HG02571 (cell line): ENCODE results near the gene CHDH.

Experiments used
- ATAC-seq: cut with Tn5 transposase; IDR thresholded peaks from one replicate; pipeline ENCODE4 v1.9.1; 2021; ENCODE audit warnings: mild to moderate bottlenecking, moderate library complexity; ENCODE audit not compliant: unreplicated experiment

The CHDH gene

DNA sequence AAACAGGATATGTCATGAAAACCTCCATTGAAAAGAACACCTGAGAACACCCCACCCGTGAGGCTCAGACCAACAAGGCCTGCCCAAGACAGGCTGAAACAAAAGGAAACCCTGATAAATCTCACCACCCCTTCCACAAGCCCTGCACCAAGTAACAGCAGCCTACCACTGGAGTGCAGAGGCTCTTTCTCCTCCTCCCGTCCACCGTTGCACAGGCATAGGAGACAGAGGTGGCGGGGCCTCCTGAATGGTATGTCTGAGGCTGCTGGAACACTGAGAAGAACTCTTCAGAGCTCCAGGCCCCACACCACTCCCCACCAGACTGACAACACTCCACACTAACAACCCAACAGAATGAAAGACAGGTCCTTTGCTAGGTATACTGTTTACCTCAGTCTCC, 21.4 kb downstream of the CHDH start:
- no peak for ATAC-seq

DNA sequence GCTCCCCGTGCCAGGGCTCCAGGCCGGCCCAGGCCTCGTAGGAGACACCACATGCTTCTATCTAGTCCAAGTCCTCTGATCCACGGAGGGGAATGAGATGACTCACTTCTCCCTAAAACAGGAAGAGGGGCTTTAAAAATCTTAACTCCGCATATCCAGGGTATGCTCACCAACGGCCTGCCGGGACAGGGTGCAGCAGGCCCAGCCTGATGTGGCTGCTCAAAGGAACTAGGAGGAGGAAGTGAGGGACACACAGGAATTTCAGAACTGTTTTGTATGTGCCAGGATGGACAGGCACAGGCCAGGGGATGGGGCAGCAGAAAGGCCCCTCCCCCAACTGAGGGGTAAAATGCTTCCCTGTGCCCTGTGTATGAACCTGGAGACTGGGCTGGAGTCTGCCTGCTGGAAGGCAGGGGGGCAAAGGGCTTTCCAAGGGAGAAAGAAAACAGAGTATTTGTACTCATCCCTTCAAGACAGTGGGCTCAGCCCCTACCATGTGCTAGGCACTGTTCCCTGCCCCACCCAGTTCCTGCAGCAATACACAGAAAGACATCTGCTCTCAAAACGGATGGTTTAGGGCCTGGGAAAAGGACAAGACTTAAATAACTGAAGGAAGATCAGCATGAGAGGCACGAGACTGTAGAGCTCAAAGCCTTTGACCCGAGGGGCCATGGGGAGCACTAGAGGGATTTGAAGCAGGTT, 22.1 kb downstream of the CHDH start:
- ATAC-seq = no peak

DNA sequence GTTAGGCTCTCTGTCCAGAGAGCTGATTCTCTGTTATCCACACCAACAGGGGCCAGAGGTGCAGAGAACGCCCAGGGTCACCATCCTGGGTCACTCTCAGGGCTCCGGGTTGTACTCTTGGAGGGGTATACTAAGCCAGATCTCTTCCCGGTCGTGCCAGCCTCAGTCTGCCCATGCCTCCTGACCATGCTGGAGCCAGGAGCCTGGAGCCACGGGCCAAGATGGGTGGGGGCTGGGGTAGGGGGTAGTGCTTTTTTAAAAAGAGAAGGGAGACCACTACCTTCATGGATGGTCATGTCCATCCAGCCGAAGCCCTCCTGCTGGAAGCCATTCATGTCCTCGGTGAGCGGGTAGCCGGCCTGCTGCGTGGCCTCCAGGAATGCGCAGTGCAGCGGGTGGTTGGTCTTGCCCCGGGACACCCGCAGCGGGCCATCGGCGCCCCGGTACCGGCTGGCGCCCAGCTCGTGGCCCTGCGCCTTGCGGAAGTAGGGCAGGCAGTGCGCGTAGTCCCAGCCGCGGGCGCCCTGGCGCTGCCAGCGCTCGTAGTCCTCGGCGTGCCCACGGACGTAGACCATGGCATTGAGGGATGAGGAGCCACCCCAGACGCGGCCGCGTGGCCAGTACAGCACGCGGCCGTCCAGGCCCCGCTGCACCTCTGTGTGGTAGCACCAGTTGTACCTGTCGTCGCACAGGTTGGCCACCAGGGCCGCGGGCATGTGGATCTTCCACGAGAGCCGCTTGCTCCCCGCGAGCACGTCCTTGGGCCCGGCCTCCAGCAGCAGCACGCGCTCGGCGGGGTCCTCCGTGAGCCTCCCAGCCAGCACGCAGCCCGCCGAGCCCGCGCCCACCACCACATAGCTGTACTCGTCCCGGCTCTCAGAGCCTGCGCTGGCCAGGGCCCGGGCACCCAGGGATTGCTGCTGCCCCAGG, 22.9 kb downstream of the CHDH start:
- no peak for ATAC-seq

DNA sequence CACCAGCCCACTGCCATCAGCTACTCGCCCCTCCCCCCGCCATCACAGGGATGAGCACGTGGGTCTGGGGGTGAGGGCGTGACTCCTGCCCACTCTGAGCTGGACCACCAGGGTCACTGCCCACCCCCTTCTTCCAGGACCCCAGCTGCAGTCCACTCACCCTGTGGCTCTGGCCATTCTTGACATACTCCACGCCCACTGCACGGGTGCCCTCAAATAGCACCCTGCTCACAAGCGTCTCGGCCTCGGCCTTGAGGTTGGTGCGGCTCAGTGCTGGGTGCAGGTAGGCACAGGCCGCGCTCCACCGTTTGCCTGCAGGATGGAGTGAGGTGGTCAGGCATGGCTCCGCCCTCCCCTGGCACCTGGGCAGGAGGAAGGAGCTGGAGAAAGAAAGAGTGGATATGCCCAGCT, 23.9 kb downstream of the CHDH start:
- ATAC-seq = no peak

DNA sequence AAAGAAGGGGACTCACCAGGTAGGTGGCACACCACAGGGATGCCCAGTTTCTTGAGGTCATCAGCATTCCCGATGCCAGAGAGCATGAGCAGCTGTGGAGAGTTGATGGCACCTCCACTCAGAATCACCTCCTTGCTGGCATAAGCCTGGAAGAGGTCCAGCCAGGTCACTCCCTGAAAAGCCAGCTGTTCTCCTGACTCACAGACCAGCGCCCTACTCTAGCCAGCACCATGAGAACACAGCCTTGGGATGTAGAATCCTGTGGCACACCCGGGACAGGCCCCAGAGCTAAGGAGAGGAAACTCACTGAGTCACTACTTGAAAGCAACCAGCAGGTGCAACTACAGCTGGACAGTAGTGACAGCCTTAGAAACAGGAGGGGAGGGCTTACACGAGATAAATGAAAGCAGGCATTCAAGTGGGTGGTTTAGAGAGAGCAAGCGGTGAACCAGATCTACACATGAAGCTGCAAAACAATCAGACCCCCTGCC, 24.5 kb downstream of the CHDH start:
- no peak for ATAC-seq

DNA sequence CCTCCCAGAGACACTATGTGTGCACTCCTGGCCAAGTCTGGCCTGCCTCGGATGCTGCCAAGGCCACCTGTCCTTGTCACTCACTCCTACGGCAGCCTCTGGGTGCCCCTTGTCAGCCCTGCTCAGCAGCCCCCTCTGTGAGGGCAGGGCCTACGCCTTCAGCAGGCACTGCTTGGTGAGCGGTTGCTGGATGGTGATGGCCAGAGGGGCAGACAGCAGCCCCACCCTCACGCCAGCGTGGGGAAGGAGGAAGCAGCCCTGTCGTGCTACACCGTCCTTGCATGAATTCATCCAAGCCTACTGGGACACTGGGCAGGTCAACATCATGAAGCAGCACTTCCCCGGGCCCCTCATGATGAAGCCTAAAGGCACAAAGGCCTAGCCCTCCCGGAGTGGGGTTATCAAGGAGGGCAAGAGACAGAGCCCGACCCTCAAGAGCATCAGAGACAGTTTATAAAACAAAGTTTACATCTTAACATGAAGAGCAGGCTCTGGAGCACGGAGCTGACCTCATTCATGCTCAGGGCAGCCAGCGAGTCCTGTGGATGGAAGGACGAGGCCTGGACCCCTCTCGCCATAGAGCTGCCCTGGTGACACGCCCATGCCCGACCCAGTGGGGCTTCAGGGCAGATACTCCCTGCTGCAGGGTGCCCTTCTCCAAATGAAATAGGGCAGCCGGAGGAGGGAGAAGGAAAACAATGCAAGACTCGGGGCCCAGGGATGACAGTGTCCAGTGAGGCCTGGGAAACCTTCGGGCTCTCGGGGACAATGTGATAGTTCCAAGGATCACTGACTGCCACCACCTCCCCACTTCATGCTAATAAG, 25.3 kb downstream of the CHDH start:
- no peak for ATAC-seq

DNA sequence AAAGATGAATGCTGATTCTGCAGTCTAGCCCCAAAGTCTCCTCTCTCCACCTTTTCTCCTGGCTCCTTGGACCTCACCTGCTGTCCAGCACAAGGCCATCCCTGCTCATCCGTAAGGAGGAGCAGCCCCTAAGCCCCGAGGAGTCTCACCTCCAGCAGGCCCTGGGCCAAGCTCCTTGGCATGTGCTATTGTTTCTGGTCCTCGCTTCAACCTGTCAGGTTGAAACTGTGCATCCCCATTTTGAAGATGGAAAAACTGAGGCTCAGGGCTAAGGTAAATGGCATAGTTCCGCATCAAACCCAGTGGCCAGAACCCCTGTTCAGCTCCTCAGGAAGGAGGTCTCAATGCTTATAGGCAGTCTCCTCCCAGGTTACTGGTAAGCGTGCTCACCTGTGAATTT, 26.1 kb downstream of the CHDH start:
- ATAC-seq = no peak

DNA sequence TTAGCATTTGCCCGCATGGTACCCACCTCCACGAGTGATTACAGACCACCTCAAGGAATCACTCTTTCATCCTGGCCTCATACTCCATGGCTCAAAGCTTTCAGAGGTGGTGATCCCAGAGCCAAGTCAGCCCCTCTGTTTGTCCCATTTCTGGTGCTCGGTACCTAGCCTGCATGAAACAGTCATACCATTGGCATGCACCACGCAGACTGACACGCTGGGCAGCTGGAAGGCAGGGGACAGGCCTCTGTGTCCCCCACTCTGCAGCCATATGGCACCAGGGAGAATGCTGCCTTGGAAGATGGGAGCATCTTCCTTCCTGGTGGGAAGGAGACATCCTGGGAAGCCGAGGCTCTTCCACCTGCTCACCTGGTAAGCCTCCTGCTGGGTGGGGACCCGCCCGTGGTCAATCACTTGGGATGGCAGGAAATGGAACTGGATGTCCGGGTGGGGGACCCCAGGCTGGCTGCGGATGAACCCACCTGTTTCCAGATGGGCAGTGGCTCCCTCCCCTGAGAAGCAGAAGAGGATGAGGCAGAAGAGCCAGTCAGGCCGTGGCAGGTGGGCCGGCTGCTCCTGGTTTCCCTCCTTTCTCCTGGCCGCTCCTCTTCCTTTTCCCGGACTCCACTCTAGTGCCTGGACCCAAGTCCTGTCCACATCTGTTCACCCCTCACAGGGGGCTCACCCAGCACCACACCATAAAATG, 26.9 kb downstream of the CHDH start:
- ATAC-seq = no peak

DNA sequence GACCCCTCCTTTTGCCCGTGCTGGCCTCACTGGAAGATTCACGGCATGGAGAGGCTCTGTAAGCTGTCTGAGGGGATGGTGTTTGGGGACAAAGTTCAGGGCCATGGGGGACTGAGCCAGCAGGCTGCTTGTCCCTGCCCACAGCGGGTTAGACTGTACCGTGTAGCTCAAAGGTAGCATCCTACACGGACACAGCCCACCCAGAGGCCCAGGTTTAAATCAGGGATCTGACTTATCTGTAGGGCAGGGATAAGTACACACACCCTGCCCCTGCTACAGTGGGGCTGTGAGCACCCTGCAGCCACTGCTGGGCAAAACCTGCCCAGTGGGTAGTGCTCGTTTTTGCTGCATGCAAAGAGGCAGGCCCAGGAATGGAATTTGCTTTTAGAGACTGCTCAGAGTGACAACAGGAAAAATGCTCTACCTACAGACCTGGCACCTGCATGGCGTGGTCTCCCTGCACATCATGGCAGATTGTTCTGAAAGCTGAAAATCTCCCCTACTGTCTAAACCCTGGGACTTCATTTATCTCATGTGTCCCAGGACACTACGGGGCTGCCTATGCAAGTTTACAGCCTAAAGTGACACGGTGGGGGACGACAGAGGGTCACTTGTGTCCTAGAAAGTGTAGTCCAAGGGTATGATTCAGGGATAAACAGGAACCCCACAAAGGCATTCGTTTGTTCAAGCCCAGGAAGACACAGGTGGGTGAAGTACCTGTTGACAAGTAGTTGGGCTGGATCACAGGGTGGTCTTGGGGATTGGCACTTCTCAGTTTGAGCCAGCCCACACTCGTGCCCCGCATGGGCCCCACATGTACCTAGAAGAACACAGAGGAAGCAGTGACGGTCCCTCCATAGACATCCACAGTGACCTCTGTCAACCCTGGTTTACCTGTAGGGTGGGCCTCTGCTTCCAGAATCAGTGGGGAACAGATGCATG, 27.7 kb downstream of the CHDH start:
- ATAC-seq = no peak

DNA sequence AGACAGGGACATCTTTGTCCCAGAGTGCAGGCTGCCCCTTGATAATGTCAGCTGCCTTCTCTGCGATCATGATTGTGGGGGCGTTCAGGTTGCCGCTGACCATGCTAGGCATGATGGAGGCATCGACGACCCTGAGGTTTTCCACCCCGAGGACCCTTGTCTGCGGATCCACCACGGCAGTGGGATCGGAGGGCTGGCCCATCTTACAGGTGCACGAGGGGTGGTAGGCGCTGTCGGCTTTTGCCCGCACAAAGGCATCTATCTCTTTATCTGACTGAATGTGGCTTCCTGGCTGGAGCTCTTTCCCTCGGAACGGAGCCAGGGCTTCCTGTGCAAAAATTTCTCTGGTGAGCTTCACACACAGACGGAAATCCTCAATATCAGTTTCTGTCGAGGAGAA, 28.4 kb downstream of the CHDH start:
- ATAC-seq = no peak

DNA sequence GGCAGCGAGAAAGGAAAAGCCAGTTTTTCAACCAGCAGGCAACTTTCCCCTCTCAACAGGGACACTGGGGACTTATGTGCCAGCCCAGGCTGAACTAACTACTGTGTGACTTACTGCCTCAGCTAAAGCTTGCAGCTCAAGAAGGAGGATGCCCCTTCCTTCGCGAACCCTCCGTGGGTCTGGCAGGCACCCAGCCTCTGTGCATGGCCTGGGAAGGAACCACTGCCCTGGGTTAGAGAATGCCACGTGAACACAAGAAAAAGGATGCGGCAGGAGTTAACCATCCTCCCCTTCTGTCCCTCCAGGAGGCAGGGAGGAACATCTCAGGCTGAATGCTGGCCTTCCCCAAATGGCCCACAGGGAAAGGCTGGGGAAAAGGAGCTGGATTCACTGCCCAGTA, 29.0 kb downstream of the CHDH start:
- no peak for ATAC-seq

DNA sequence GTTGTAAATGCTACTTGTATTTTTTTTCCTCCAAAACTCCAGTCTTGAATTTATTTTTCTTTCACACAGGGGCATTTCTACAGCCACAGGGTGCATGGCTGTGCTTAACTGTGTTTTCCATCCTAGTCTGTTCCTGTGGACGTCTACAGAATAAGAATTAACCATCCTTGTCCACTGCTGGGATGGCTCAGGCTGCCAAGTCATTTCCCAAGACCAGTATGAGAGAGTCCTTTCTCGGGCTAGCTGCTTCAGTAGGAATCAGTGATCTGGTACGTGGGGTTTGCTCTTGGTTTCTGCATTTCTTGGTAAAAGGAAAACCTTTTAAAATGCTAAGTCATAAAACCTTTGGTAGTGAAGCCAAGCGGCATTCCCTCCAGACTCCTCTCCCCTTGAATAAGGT, 29.8 kb downstream of the CHDH start:
- no peak for ATAC-seq

DNA sequence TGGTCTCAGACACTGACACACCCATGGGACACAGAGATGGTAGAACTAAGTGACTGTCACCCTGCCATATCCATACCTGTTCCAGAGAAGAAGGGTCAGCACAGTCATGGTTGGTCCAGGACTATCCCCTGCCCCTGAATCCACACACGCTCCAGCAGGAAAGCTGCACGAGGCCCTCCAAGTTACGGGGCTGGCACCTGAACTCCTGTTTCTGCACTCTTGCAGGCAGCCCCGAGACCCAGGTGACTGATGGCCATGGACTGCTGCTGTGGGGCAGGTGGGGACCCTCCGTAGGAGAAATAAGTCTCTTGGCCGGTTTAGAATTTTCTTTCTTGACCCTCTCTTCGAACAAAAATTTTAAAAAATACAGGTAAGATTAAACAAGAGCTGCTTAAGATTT, 30.6 kb downstream of the CHDH start:
- no peak for ATAC-seq

DNA sequence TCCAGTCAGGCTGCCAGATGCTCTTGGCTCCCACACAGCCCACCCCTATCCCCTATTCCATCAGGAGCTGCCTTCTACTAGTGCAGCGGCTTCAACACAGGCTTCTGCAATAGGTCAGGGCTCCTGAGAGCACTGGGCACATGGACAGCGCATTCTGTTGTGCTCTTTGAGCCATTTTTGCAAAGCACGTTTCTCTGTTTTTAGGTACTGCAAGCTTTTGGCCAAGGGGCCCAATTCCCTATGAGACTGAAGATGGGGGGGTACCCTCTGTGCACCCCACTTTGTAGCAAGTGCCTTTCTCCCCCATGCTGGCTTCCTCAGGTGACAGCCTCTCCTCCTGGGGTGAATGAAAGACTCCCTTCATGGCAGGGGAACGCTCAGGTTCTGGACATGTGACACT, 31.2 kb downstream of the CHDH start:
- no peak for ATAC-seq

DNA sequence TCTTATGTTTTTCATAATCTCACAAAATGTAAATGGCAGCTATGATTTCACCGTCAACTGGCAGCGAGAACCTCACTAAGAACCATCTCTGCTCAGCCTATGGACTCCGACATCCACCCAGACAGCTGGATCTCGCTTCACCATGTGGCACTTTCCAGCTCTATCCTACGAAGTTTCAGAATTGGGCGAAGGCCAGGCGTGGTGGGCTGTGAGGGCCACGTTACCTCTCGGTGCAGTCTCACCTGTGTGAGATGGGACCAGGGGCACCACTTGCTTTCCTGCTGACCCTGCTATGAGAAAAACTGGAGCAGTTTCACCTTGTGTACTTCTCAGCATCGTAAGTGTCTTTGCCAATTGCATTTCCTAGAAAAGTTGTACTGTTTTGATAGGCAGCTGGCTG, 32.3 kb downstream of the CHDH start:
- no peak for ATAC-seq

DNA sequence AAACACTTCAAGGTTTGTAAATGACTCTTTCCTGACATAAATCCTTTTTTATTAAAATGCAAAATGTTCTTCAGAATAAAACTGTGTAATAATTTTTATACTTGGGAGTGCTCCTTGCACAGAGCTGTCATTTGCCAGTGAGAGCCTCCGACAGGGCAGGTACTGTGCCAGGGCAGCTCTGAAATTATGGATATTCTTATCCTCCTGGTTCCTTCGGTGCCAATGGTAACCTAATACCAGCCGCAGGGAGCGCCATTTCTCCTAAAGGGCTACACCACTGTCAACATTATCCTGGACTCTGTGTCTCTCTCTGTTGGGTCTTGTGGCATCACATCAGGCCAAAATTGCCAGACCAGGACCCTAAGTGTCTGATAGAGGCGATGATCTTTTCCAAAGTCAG, 33.0 kb downstream of the CHDH start:
- ATAC-seq = no peak

DNA sequence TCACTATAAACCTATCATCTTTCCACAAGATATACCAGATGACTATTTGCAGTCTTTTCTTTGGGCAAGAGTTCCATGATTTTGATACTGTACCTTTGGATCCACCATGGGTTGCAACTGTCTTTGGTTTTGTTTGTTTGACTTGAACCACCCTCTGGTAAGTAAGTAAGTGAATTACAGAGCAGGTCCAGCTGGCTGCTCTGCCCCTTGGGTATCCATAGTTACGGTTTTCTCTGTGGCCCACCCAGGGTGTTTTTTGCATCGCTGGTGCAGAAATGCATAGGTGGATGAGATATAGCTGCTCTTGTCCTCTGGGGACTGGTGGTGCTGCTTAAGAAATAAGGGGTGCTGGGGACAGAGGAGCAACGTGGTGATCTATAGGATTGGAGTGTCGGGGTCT, 33.8 kb downstream of the CHDH start:
- ATAC-seq = no peak

DNA sequence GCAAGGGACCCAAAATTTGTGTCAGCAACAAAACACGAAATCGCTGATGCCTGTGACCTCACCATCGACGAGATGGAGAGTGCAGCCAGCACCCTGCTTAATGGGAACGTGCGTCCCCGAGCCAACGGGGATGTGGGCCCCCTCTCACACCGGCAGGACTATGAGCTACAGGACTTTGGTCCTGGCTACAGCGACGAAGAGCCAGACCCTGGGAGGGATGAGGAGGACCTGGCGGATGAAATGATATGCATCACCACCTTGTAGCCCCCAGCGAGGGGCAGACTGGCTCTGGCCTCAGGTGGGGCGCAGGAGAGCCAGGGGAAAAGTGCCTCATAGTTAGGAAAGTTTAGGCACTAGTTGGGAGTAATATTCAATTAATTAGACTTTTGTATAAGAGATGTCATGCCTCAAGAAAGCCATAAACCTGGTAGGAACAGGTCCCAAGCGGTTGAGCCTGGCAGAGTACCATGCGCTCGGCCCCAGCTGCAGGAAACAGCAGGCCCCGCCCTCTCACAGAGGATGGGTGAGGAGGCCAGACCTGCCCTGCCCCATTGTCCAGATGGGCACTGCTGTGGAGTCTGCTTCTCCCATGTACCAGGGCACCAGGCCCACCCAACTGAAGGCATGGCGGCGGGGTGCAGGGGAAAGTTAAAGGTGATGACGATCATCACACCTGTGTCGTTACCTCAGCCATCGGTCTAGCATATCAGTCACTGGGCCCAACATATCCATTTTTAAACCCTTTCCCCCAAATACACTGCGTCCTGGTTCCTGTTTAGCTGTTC, 34.9 kb downstream of the CHDH start:
- no peak for ATAC-seq
